Activated CD4-positive, alpha-beta T cell treated with anti-CD3 and anti-CD28 coated beads, Interleukin-2, amount 10 ng/mL, durations not matched to agents 24 days and 14 days (primary cell): ENCODE results near the gene NDUFC1. TPM values are rescaled to one million over a fixed set of nuclear protein-coding genes. Genes with fewer than 3 reads are reported as not detected.
"Not testable (repeated sequence)": the region's sequence is repeated elsewhere in the genome, so short reads cannot be mapped to it uniquely, and the experiment has no call there.

Source experiments
- DNase-seq: peaks from one replicate; pipeline ENCODE4 v3.0.0; 2022
- H3K27ac Mint-ChIP-seq: one replicate; pipeline ENCODE4 v1.8.0; 2022; ENCODE audit warnings: mild to moderate bottlenecking, mixed read lengths
- H3K27me3 Mint-ChIP-seq: one replicate; pipeline ENCODE4 v1.8.0; 2022; ENCODE audit warnings: mixed read lengths
- H3K36me3 Mint-ChIP-seq: one replicate; pipeline ENCODE4 v1.8.0; 2022; ENCODE audit warnings: low read depth, mild to moderate bottlenecking, mixed read lengths
- H3K4me1 Mint-ChIP-seq: one replicate; pipeline ENCODE4 v1.8.0; 2021; ENCODE audit warnings: mixed read lengths
- H3K4me3 Mint-ChIP-seq: one replicate; pipeline ENCODE4 v1.8.0; 2022; ENCODE audit warnings: mild to moderate bottlenecking, moderate library complexity, mixed read lengths
- H3K9me3 Mint-ChIP-seq: one replicate; pipeline ENCODE4 v1.8.0; 2021; ENCODE audit warnings: mixed read lengths
- intact Hi-C: fragments of 100-400 bp; cut with micrococcal nuclease; formaldehyde crosslinking; loops from one replicate; pipeline ENCODE4 v1.15.1; 2023
- total RNA-seq: library from RNA; stranded (reverse); gene quantifications from 2 replicates; pipeline ENCODE4 v1.2.3, GENCODE V29; 2022

NDUFC1 gene
- total RNA-seq, result 53.5 and 56.5 TPM in 2 replicates

- Mint-ChIP-seq H3K4me1 (peaks cover 51% of the 10 kb centered on the region), H3K9me3 (peaks cover 5% of the 10 kb centered on the region), H3K4me3 (peak within 1 kb of the TSS; percentile 99), H3K27me3 (no peaks in the 10 kb centered on the region), H3K36me3 (peaks cover 40% of the 10 kb centered on the region), H3K27ac (peak within 1 kb of the TSS; percentile 100)
- peak; percentile 90 for DNase-seq
- intact Hi-C loops, result loop anchor here (1.0 to 10.0 kb wide), 9 partner anchors 31 to 1220 kb away; partner anchors contain the start of genes ELF2, ELMOD2, NOCT and RAB33B
These were observed at the start of gene NDUFC1 for GRCh38 chr4:139301821-139302611. Gene NDUFC1 (minus strand): TSS chr4:139302477. CDS start chr4:139295798, 6,679 bp downstream.

GRCh38 chr4:139337612-139338011, 35.3 kb upstream of the NDUFC1 start:
- H3K4me3 Mint-ChIP-seq, result no peak overlapping the region
- peaks cover 44% of the 10 kb centered on the region for H3K36me3 Mint-ChIP-seq
- no peak overlapping the region for H3K27ac Mint-ChIP-seq
- intact Hi-C loops, result no loop called here
- peaks cover 13% of the 10 kb centered on the region for H3K4me1 Mint-ChIP-seq
- H3K9me3 Mint-ChIP-seq, result no peaks in the 10 kb centered on the region
- no peaks in the 10 kb centered on the region for H3K27me3 Mint-ChIP-seq
- no peak for DNase-seq

DNA sequence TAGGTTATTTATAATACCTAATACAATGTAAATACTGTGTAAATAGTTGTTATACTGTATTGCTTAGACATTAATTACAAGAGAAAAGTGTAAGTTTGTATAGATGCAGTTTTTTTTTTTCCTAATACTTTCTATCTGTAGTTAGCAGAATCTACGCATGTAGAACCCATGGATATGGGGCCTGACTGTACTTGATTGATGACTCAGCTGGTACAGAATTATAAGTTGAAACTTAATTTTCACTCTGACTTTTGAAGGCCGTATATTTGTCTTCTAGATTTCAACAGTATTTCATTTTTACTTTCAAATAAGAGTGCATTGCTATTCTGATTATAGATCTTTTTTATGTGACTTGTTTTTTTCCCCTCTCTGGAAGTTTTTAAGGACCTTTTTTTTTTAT, 30.8 kb upstream of the NDUFC1 start:
- Mint-ChIP-seq H3K4me3 (no peak overlapping the region), H3K4me1 (peaks cover 24% of the 10 kb centered on the region)

DNA sequence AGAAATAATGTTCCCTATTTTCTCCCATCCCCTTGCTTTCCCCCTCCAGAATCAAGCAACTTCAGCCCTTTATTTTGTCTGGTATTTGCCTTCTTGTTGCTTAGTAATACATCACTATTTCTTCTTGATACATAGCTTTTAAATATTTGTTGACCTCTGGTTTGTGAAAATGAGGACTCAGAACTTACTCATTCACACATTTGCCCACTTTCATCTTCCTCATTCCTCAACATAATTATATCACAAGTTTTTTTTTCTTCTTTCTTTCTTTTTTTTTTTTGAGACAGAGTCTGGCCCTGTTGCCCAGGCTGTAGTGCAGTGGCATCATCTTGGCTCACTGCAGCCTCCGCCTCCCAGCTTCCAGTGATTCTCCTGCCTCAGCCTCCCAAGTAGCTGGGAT, 28.9 kb upstream of the NDUFC1 start:
- intact Hi-C loops, result no loop called here
- Mint-ChIP-seq H3K4me3 (no peak overlapping the region), H3K27ac (peak overlapping the region; percentile 68), H3K4me1 (peaks cover 26% of the 10 kb centered on the region), H3K27me3 (no peaks in the 10 kb centered on the region), H3K36me3 (peaks cover 50% of the 10 kb centered on the region), H3K9me3 (peaks cover 5% of the 10 kb centered on the region)
- no peak for DNase-seq

More for the DNA sequence above, 30.8 kb upstream of the NDUFC1 start:
- H3K27ac Mint-ChIP-seq, result peak overlapping the region; percentile 66
- DNase-seq, result no peak
- intact Hi-C loops, result loop anchor here (2.0 kb wide), 1 partner anchor 32 kb away; the partner anchor contains the start of gene NAA15
- H3K27me3 Mint-ChIP-seq, result no peaks in the 10 kb centered on the region
- H3K9me3 Mint-ChIP-seq, result peaks cover 5% of the 10 kb centered on the region
- peaks cover 48% of the 10 kb centered on the region for H3K36me3 Mint-ChIP-seq

- DNase-seq, result peak; percentile 45
- Mint-ChIP-seq H3K4me1 (peaks cover 26% of the 10 kb centered on the region), H3K9me3 (peaks cover 5% of the 10 kb centered on the region), H3K27me3 (no peaks in the 10 kb centered on the region), H3K36me3 (peaks cover 46% of the 10 kb centered on the region), H3K27ac (peak overlapping the region; percentile 32), H3K4me3 (no peak overlapping the region)
- intact Hi-C loops, result no loop called here
These were observed 28.0 kb upstream of the NDUFC1 start for GRCh38 chr4:139330283-139330682.

DNA sequence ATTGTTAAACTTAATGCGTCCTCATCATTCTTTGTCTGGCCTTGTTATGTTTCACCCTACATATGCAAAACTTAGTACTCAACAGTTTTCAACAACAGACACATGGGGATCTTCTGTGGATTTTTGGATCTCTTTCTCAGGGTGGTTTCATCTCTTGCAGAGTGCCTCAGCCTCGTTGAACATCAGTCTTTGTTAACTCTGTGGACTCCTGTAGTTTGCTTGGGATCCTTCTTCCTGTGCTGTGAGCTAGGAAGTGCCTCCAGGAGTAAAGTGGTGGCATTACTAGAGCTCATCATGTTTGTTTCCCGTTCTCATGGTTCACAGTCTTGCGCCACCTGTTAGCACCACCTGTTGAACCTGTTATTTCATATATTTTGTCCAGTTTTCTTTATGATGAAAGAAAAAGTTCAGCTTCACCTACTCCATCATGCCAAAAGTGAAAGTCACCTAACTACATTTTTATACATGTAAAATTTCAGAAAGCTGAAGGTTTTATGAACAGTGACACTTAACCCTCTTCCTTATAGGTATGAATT, 27.5 kb upstream of the NDUFC1 start:
- Mint-ChIP-seq H3K27me3 (no peaks in the 10 kb centered on the region), H3K9me3 (peaks cover 5% of the 10 kb centered on the region), H3K4me1 (peaks cover 25% of the 10 kb centered on the region), H3K4me3 (no peak overlapping the region), H3K36me3 (peaks cover 44% of the 10 kb centered on the region), H3K27ac (peak overlapping the region; percentile 32)
- intact Hi-C loops, result no loop called here
- DNase-seq, result peak; percentile 52

- intact Hi-C loops, result no loop called here
- H3K36me3 Mint-ChIP-seq, result peaks cover 48% of the 10 kb centered on the region
- peak; percentile 42 for DNase-seq
- no peaks in the 10 kb centered on the region for H3K27me3 Mint-ChIP-seq
- peaks cover 2% of the 10 kb centered on the region for H3K9me3 Mint-ChIP-seq
- no peak overlapping the region for H3K27ac Mint-ChIP-seq
- H3K4me1 Mint-ChIP-seq, result peaks cover 31% of the 10 kb centered on the region
- H3K4me3 Mint-ChIP-seq, result no peak overlapping the region
These were observed 22.3 kb upstream of the NDUFC1 start for GRCh38 chr4:139324620-139325019.

- H3K27ac Mint-ChIP-seq, H3K4me3 Mint-ChIP-seq, H3K27me3 Mint-ChIP-seq, intact Hi-C loops, H3K9me3 Mint-ChIP-seq: not testable (repeated sequence)
- H3K36me3 Mint-ChIP-seq, result peaks cover 33% of the 10 kb centered on the region
- H3K4me1 Mint-ChIP-seq, result peaks cover 29% of the 10 kb centered on the region
- peak; percentile 21 for DNase-seq
These were observed 20.3 kb upstream of the NDUFC1 start for GRCh38 chr4:139322541-139322940.

DNA sequence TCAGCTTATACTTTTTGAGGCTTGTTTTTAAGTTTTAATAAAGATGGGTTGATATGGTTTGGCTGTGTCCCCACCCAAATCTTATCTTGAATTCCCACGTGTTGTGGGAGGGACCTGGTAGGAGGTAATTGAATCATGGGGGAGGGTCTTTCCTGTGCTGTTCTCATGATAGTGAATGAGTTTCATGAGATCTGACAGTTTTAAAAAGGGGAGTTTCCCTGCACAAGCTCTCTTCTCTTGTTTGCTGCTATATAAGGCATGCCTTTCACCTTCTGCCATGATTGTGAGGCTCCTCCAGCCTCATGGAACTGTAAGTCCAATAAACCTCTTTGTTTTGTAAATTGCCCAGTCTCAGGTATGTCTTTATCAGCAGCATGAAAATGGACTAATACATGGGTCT, 19.8 kb upstream of the NDUFC1 start:
- peaks cover 28% of the 10 kb centered on the region for H3K4me1 Mint-ChIP-seq
- H3K36me3 Mint-ChIP-seq, result peaks cover 33% of the 10 kb centered on the region
- DNase-seq, result peak; percentile 41
- H3K9me3 Mint-ChIP-seq, H3K4me3 Mint-ChIP-seq, H3K27me3 Mint-ChIP-seq, H3K27ac Mint-ChIP-seq, intact Hi-C loops: not testable (repeated sequence)

DNA sequence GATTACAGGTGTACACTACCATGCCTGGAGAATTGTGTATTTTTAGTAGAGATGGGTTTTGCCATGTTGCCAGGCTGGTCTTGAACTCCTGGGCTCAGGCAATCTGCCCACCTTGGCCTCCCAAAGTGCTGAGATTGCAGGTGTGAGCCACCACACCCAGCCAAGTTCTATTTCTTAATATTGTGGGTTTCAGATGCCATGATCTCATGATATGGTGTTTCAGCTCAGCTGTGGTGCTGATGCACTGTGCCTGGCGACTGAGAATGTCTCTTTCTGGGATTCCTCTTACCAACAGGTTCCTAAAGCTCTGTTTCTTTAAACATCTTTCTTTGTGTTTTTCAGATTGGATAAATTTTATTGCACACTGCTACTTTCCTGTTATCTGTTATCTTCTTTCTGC, 17.3 kb upstream of the NDUFC1 start:
- H3K4me1 Mint-ChIP-seq, result peaks cover 44% of the 10 kb centered on the region
- H3K27ac Mint-ChIP-seq, result no peak overlapping the region
- H3K27me3 Mint-ChIP-seq, result no peaks in the 10 kb centered on the region
- no peaks in the 10 kb centered on the region for H3K9me3 Mint-ChIP-seq
- peak; percentile 47 for DNase-seq
- intact Hi-C loops, result no loop called here
- peaks cover 32% of the 10 kb centered on the region for H3K36me3 Mint-ChIP-seq
- no peak overlapping the region for H3K4me3 Mint-ChIP-seq

DNA sequence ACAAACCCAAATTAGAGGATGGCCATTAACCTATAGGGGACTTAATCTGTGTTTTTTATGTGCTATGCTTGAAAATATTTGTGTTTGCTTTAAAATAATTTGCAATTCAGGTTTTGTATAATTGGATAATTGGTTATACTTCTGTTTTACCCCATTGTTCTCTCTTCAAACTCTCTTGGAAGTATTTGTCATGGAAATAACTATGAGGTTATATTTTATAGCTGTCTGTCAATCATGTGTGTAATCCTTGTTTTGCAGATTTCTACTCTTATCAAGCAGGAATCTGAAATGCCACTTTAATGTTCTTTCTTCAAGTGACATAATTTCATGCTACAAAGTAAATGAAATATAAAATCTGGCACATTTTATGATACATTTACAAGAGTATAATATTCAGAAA, 15.4 kb upstream of the NDUFC1 start:
- DNase-seq, result no peak
- Mint-ChIP-seq H3K4me3 (no peak overlapping the region), H3K4me1 (peaks cover 50% of the 10 kb centered on the region), H3K9me3 (no peaks in the 10 kb centered on the region), H3K27me3 (no peaks in the 10 kb centered on the region), H3K36me3 (peaks cover 30% of the 10 kb centered on the region), H3K27ac (no peak overlapping the region)
- intact Hi-C loops, result no loop called here

DNA sequence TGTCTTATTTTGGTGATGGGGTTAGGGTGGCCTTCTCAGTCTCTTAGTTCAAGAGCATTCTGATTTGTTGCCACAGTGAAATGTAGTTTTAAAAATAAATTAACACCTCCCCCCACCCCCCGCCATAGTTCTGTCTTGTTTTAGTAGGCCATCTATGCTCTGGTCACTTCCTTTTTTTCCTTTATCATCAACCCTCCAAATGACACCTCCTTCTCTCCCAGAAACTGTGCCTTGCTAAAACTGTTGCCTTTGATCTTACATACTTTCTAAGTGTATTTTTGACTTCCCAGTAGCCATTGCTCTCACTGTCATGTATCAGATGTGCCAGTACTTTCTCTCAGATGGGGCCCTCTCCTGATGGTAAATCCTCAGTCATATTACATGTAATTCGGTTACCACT, 14.5 kb upstream of the NDUFC1 start:
- intact Hi-C loops, result no loop called here
- Mint-ChIP-seq H3K9me3 (no peaks in the 10 kb centered on the region), H3K27me3 (no peaks in the 10 kb centered on the region), H3K4me3 (peak overlapping the region; percentile 35), H3K27ac (no peak overlapping the region), H3K36me3 (peaks cover 28% of the 10 kb centered on the region), H3K4me1 (peaks cover 54% of the 10 kb centered on the region)
- DNase-seq, result peak; percentile 39

- DNase-seq, result peak; percentile 55
- H3K4me3 Mint-ChIP-seq, result peak overlapping the region; percentile 19
- peaks cover 55% of the 10 kb centered on the region for H3K4me1 Mint-ChIP-seq
- no peak overlapping the region for H3K27ac Mint-ChIP-seq
- intact Hi-C loops, result no loop called here
- H3K9me3 Mint-ChIP-seq, result no peaks in the 10 kb centered on the region
- H3K36me3 Mint-ChIP-seq, result peaks cover 23% of the 10 kb centered on the region
- H3K27me3 Mint-ChIP-seq, result no peaks in the 10 kb centered on the region
These were observed 13.0 kb upstream of the NDUFC1 start for GRCh38 chr4:139315221-139315675.

DNA sequence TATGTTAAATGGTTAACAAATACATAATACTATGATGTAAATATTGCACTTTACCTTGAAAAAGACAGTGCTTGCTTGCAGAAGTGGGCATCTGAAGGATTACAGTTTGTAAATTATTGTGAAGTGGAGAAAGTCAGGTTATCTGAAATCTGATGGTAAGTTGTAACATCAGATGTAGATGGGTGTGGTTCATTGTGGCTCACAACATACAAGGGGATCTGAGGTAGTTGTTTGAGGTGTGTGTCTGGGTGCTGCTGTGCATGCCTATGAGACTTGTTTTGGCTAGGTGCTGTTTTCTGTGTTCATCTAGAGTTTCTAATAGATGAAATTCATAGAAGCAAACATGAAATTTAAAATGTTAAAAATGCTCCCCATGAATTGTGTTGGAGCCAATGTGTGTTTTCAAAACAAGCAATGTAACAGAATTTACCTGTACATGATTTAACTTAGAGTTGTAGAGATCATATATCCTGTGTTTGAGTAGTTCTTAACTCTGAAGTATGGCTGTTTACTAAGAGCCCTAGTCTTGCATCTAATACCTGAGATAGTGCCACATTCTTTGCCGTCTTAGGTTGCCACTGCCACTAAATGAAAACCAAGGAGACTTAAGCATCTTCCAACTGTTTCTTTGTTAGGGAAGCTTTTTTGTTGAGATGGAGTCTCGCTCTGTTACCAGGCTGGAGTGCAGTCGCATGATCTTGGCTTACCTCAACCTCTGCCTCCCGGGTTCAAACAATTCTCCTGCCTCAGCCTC, 11.9 kb upstream of the NDUFC1 start:
- intact Hi-C loops, result no loop called here
- DNase-seq, result peak; percentile 60
- H3K27ac Mint-ChIP-seq, result no peak overlapping the region

More for the DNA sequence above, 11.9 kb upstream of the NDUFC1 start:
- Mint-ChIP-seq H3K9me3 (no peaks in the 10 kb centered on the region), H3K27me3 (no peaks in the 10 kb centered on the region), H3K4me1 (peaks cover 50% of the 10 kb centered on the region), H3K4me3 (peak overlapping the region; percentile 28), H3K36me3 (peaks cover 19% of the 10 kb centered on the region)
